ENCODE measurements around the gene TRIM33. TPM values are rescaled to one million over a fixed set of nuclear protein-coding genes. Genes with fewer than 3 reads are reported as not detected.

Gene TRIM33
- 64.8 and 75.4 TPM in 2 replicates for total RNA-seq (ENCODE audit: low replicate concordance)

- Histone ChIP-seq H3K27me3 (no peaks in the 10 kb centered on the region), H3K36me3 (peaks cover 9% of the 10 kb centered on the region), H3K4me3 (peak within 1 kb of the TSS; percentile 83), H3F3A (ENCODE audit: low read depth) (peaks cover 9% of the 10 kb centered on the region), H3K9me3 (ENCODE audit: low read depth) (no peaks in the 10 kb centered on the region), H3K4me2 (peak within 1 kb of the TSS; percentile 94), H3K27ac (peak within 1 kb of the TSS; percentile 89), H3K4me1 (peaks cover 22% of the 10 kb centered on the region), H2AFZ (replicated peaks) (peak within 1 kb of the TSS; percentile 92), H3K79me2 (ENCODE audit: low read depth) (peaks cover 46% of the 10 kb centered on the region), H4K20me1 (ENCODE audit: low read depth) (peaks cover 44% of the 10 kb centered on the region), H3K9ac (peak within 1 kb of the TSS; percentile 94)
- DNase-seq (ENCODE audit: low spot score) = peak; percentile 98
- TF ChIP-seq EZH2 (IDR thresholded peaks at IDR 0.05) (no peak), EZH2phosphoT487 (IDR thresholded peaks at IDR 0.05) (no peak)
- TF ChIP-seq, protein P1, sequence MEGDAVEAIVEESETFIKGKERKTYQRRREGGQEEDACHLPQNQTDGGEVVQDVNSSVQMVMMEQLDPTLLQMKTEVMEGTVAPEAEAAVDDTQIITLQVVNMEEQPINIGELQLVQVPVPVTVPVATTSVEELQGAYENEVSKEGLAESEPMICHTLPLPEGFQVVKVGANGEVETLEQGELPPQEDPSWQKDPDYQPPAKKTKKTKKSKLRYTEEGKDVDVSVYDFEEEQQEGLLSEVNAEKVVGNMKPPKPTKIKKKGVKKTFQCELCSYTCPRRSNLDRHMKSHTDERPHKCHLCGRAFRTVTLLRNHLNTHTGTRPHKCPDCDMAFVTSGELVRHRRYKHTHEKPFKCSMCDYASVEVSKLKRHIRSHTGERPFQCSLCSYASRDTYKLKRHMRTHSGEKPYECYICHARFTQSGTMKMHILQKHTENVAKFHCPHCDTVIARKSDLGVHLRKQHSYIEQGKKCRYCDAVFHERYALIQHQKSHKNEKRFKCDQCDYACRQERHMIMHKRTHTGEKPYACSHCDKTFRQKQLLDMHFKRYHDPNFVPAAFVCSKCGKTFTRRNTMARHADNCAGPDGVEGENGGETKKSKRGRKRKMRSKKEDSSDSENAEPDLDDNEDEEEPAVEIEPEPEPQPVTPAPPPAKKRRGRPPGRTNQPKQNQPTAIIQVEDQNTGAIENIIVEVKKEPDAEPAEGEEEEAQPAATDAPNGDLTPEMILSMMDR (IDR thresholded peaks at IDR 0.05) = no peak
- Mint-ChIP-seq H3K9me3 (no peaks in the 10 kb centered on the region), H3K4me3 (peak within 1 kb of the TSS; percentile 93), H3K27ac (peak within 1 kb of the TSS; percentile 69), H3K27me3 (ENCODE audit: insufficient read depth, low read depth) (no peaks in the 10 kb centered on the region), H3K4me1 (peaks cover 46% of the 10 kb centered on the region), H3K36me3 (peaks cover 14% of the 10 kb centered on the region)
These were observed at the start of gene TRIM33 for GRCh38 chr1:114511032-114511785. TSS of gene TRIM33 (minus strand) at chr1:114511203. CDS start at chr1:114511076, 127 bp downstream.

- Histone ChIP-seq H3K4me1 (no peaks in the 10 kb centered on the region), H3K79me2 (ENCODE audit: low read depth) (no peaks in the 10 kb centered on the region), H3K9ac (no peak overlapping the region), H3K4me2 (no peak overlapping the region), H2AFZ (replicated peaks) (no peak overlapping the region), H3K36me3 (no peaks in the 10 kb centered on the region), H4K20me1 (ENCODE audit: low read depth) (no peaks in the 10 kb centered on the region), H3F3A (ENCODE audit: low read depth) (no peaks in the 10 kb centered on the region), H3K27me3 (no peaks in the 10 kb centered on the region), H3K4me3 (no peak overlapping the region), H3K9me3 (ENCODE audit: low read depth) (no peaks in the 10 kb centered on the region), H3K27ac (no peak overlapping the region)
- Mint-ChIP-seq H3K4me3 (no peak overlapping the region), H3K27me3 (ENCODE audit: insufficient read depth, low read depth) (no peaks in the 10 kb centered on the region), H3K27ac (no peak overlapping the region), H3K36me3 (no peaks in the 10 kb centered on the region), H3K9me3 (no peaks in the 10 kb centered on the region), H3K4me1 (no peaks in the 10 kb centered on the region)
- no peak for DNase-seq (ENCODE audit: low spot score)
- TF ChIP-seq, protein P1 (IDR thresholded peaks at IDR 0.05) = no peak
These were observed 48.4 kb upstream of the TRIM33 start for GRCh38 chr1:114559356-114559755.

DNA sequence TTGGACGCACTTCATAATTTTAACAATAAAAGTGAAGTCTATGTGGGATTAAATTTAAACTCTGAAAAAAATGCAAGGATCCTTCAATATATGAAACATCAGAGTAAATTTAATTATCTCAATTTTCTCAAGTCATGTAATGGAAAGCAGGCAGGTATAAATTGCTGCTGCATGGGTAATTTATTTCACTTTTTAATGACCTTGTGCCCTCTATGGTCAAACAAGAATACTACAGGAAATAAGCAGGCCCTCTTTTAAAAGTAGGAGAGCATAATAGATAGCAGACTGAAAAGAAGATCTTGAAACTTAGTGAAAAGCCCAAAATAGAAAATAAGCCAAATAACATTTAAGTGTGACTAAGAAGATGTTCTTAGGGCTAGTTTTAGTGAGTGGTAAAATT lies 47.5 kb upstream of the TRIM33 start:
- H3K4me1 ChIP-seq = no peaks in the 10 kb centered on the region
- Mint-ChIP-seq H3K27me3 (ENCODE audit: insufficient read depth, low read depth) (no peaks in the 10 kb centered on the region), H3K9me3 (no peaks in the 10 kb centered on the region), H3K36me3 (no peaks in the 10 kb centered on the region), H3K4me3 (no peak overlapping the region), H3K4me1 (no peaks in the 10 kb centered on the region), H3K27ac (no peak overlapping the region)
- no peak overlapping the region for H3K4me2 ChIP-seq
- peak; percentile 13 for DNase-seq (ENCODE audit: low spot score)
- no peaks in the 10 kb centered on the region for H3K79me2 ChIP-seq (ENCODE audit: low read depth)
- H3K4me3 ChIP-seq = no peak overlapping the region
- no peaks in the 10 kb centered on the region for H3K36me3 ChIP-seq
- TF ChIP-seq, protein P1 (IDR thresholded peaks at IDR 0.05) = peak; percentile 55
- TF ChIP-seq EZH2phosphoT487 (IDR thresholded peaks at IDR 0.05) = no peak
- no peaks in the 10 kb centered on the region for H3F3A ChIP-seq (ENCODE audit: low read depth)
- no peak overlapping the region for H3K27ac ChIP-seq
- no peaks in the 10 kb centered on the region for H3K27me3 ChIP-seq
- no peak overlapping the region for H3K9ac ChIP-seq
- no peak overlapping the region for H2AFZ ChIP-seq (replicated peaks)
- no peaks in the 10 kb centered on the region for H3K9me3 ChIP-seq (ENCODE audit: low read depth)
- H4K20me1 ChIP-seq (ENCODE audit: low read depth) = no peaks in the 10 kb centered on the region

Measured in neural progenitor cell (in vitro differentiated cells).